Smooth muscle cell (in vitro differentiated cells): ENCODE data around the gene YRDC. TPM values are rescaled to one million over a fixed set of nuclear protein-coding genes. Genes with fewer than 3 reads are reported as not detected.

Experiments used
- DNase-seq: peaks from one replicate; lab custom pipeline; 2025; ENCODE audit not compliant: unreplicated experiment; lab: John Stamatoyannopoulos, UW
- H2AFZ ChIP-seq: fragments of 200-600 bp; sonication (generic); 2 replicates; pipeline ENCODE4 v1.6.0; 2016; ENCODE audit warnings: antibody characterized with exemption, low read depth, mild to moderate bottlenecking
- H3F3A ChIP-seq: fragments of 200-600 bp; sonication (generic); 2 replicates; pipeline ENCODE4 v1.6.0; 2017; ENCODE audit warnings: antibody characterized with exemption, low read depth
- H3K27ac ChIP-seq: fragments of 200-600 bp; sonication (generic); 2 replicates; pipeline ENCODE4 v1.5.1; 2016; ENCODE audit warnings: low read depth, mild to moderate bottlenecking
- H3K27me3 ChIP-seq: fragments of 200-600 bp; sonication (generic); 2 replicates; pipeline ENCODE4 v1.6.1; 2016; ENCODE audit warnings: low read depth, mild to moderate bottlenecking
- H3K36me3 ChIP-seq: fragments of 200-600 bp; sonication (generic); 2 replicates; pipeline ENCODE4 v1.5.1; 2016; ENCODE audit warnings: low read depth
- H3K4me1 ChIP-seq: fragments of 200-600 bp; sonication (generic); 2 replicates; pipeline ENCODE4 v1.5.1; 2016; ENCODE audit warnings: low read depth
- H3K4me2 ChIP-seq: fragments of 200-600 bp; sonication (generic); 2 replicates; pipeline ENCODE4 v1.6.0; 2016; ENCODE audit warnings: mild to moderate bottlenecking
- H3K4me3 ChIP-seq: fragments of 200-600 bp; sonication (generic); 2 replicates; pipeline ENCODE4 v1.5.1; 2016; ENCODE audit warnings: mild to moderate bottlenecking
- H3K79me2 ChIP-seq: fragments of 200-600 bp; sonication (generic); 2 replicates; pipeline ENCODE4 v1.6.0; 2016; ENCODE audit warnings: low read depth, mild to moderate bottlenecking
- H3K9ac ChIP-seq: fragments of 200-600 bp; sonication (generic); 2 replicates; pipeline ENCODE4 v1.6.0; 2016; ENCODE audit warnings: low read depth
- H3K9me3 ChIP-seq: fragments of 200-600 bp; sonication (generic); replicated peaks from 2 replicates; pipeline ENCODE4 v1.5.1; 2016; ENCODE audit warnings: low read depth
- H4K20me1 ChIP-seq: fragments of 200-600 bp; sonication (generic); 2 replicates; pipeline ENCODE4 v1.6.0; 2016; ENCODE audit warnings: low read depth
- CTCF ChIP-seq: fragments of 200-600 bp; sonication (generic); IDR thresholded peaks from 2 replicates; pipeline ENCODE4 v1.5.1; 2017; ENCODE audit warnings: borderline replicate concordance, mild to moderate bottlenecking, antibody characterized with exemption; ENCODE audit not compliant: insufficient read depth, poor library complexity, severe bottlenecking
- WGBS: methylation state at CpG from one replicate; pipeline ENCODE4 v1.1.7; 2016; ENCODE audit warnings: low lambda C conversion rate; 5-methylcytosine and 5-hydroxymethylcytosine counted together
- polyA plus RNA-seq: library from polyadenylated mRNA; unstranded; fragments of >200 nt; fragmentation: Nextera tagmentation; extraction: Ambion mirVana; gene quantifications from 2 replicates; pipeline ENCODE4 v1.2.1, GENCODE V29; 2016
- total RNA-seq: library from RNA; depleted of rRNA; stranded (reverse); fragments of >200 nt; gene quantifications from 2 replicates; pipeline ENCODE4 v1.2.3, GENCODE V29; 2014

YRDC gene
- total and polyA plus RNA-seq, 2 experiments from 2014 or later, result 29.6 to 46.0 TPM

DNA sequence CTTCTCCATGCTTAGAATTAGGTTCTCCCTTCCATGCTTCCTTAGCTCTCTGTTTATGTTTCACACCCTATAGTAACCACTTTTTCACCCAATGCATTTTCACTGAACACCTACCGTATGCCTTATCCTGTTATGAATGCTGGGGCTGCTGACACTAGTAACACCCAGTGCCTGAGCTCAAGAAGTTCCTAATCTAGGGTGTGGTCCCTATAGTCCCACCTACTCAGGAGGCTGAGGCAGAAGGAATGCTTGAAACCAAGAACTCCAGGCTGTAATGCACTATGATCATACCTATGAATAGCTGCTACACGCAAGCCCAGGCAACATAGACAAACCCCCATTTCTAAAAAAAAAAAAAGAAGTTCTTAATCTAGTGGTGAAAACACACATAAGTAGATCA lies 48.6 kb downstream of the YRDC start:
- Histone ChIP-seq H3K4me1 (no peaks in the 10 kb centered on the region), H2AFZ (no peak overlapping the region), H3K9ac (no peak overlapping the region), H3F3A (no peaks in the 10 kb centered on the region), H3K27ac (no peak overlapping the region), H3K36me3 (no peaks in the 10 kb centered on the region), H3K27me3 (peaks cover 87% of the 10 kb centered on the region), H3K4me2 (no peak overlapping the region), H3K9me3 (no peaks in the 10 kb centered on the region), H3K79me2 (no peaks in the 10 kb centered on the region), H4K20me1 (no peaks in the 10 kb centered on the region), H3K4me3 (no peak overlapping the region)
- no peak for DNase-seq
- TF ChIP-seq CTCF, result no peak
- 84% methylated on average over 2 of the region's 2 CpGs for WGBS

DNA sequence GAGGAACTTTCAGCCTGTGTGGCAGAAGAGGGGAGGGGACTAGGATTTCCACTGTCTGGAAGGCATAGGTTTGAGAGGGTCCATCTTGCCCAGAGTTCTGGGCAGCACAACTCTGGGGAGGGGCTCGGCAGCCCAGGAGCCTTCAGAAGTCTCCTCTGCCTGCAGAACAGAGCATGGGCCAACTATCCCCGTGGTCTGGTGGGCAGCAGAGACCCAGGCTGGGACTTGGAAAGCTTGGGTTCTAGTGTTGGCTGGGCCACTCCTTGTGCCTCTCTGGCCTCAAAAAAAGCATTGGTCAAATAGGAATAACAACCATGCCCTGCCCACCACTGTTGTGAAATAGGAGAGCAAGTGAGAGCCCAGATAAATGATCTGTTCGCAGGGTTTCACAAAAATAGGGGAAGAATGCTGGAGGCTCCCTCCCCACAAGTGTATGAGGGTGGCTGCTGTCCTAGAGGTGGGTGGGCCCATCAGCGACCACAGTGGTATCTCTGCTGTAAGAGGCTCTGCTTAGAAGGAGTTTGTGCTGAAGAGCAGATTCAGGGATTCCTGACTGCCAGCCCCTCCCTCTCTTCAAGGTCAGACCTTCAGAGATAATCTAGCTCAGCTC lies 52.0 kb downstream of the YRDC start:
- no peak for DNase-seq
- no peaks in the 10 kb centered on the region for H3F3A ChIP-seq
- no peaks in the 10 kb centered on the region for H3K4me1 ChIP-seq
- no peaks in the 10 kb centered on the region for H3K79me2 ChIP-seq
- H3K36me3 ChIP-seq, result no peaks in the 10 kb centered on the region
- H3K4me3 ChIP-seq, result no peak overlapping the region
- H3K27me3 ChIP-seq, result peaks cover 94% of the 10 kb centered on the region
- no peak overlapping the region for H3K4me2 ChIP-seq
- 75% methylated on average over 4 of the region's 4 CpGs for WGBS
- TF ChIP-seq CTCF, result no peak
- no peak overlapping the region for H3K9ac ChIP-seq
- H2AFZ ChIP-seq, result no peak overlapping the region
- no peaks in the 10 kb centered on the region for H3K9me3 ChIP-seq
- no peak overlapping the region for H3K27ac ChIP-seq
- H4K20me1 ChIP-seq, result no peaks in the 10 kb centered on the region

GRCh38 chr1:37755290-37755689 lies 52.7 kb downstream of the YRDC start:
- Histone ChIP-seq H3K4me3 (no peak overlapping the region), H3K4me1 (no peaks in the 10 kb centered on the region), H3K36me3 (no peaks in the 10 kb centered on the region), H3K9ac (no peak overlapping the region), H4K20me1 (no peaks in the 10 kb centered on the region), H3K9me3 (no peaks in the 10 kb centered on the region), H2AFZ (no peak overlapping the region), H3K4me2 (no peak overlapping the region), H3K27me3 (peaks cover 96% of the 10 kb centered on the region), H3K27ac (no peak overlapping the region), H3K79me2 (no peaks in the 10 kb centered on the region), H3F3A (no peaks in the 10 kb centered on the region)
- 69% methylated on average over 1 of the region's 1 CpG for WGBS
- TF ChIP-seq CTCF, result no peak
- DNase-seq, result no peak
